GM23338 (cell line): ENCODE data around the gene POPDC2.

Source experiments
- CTCF ChIP-seq, 2 experiments: fragments of 200-600 bp in 1 of 2; sonication (generic) in 1 of 2; conservative IDR thresholded peaks; 2 replicates each; pipeline versions ENCODE4 v1.5.1 to v1.6.1; 2016 to 2017; ENCODE audit warnings: antibody characterized with exemption in 2 of 2, low read depth in 2 of 2, mild to moderate bottlenecking in 2 of 2, moderate library complexity in 1 of 2
- EZH2 ChIP-seq: fragments of 200-600 bp; sonication (generic); IDR thresholded peaks from one replicate; pipeline ENCODE4 v1.8.0; 2017; ENCODE audit warnings: antibody characterized with exemption, mild to moderate bottlenecking, low read depth; ENCODE audit not compliant: unreplicated experiment
- EZH2phosphoT487 ChIP-seq: fragments of 200-600 bp; sonication (generic); IDR thresholded peaks from one replicate; pipeline ENCODE4 v1.8.1; 2018; ENCODE audit warnings: antibody characterized with exemption; ENCODE audit not compliant: unreplicated experiment
- JUNB ChIP-seq: IDR thresholded peaks from one replicate; pipeline ENCODE4 v1.6.1; 2016; ENCODE audit warnings: antibody characterized with exemption; ENCODE audit not compliant: unreplicated experiment
- NANOG ChIP-seq: IDR thresholded peaks from 2 replicates; pipeline ENCODE4 v1.6.1; 2016; ENCODE audit warnings: antibody characterized with exemption, borderline replicate concordance
- POLR2AphosphoS5 ChIP-seq: IDR thresholded peaks from 2 replicates; pipeline ENCODE4 v1.6.1; 2016; ENCODE audit warnings: antibody characterized with exemption, low read depth
- STAT1 ChIP-seq: IDR thresholded peaks from one replicate; pipeline ENCODE4 v1.6.1; 2016; ENCODE audit warnings: antibody characterized with exemption; ENCODE audit not compliant: unreplicated experiment
- ZNF114 ChIP-seq: fragments of 250-450 bp; sonication (Bioruptor Pico); IDR thresholded peaks from 2 replicates; pipeline ENCODE4 v1.5.0; 2020; ENCODE audit warnings: mild to moderate bottlenecking, moderate library complexity
- TF ChIP-seq, protein P1 (sequence below): IDR thresholded peaks from one replicate; pipeline ENCODE4 v1.6.1; 2018; ENCODE audit warnings: antibody characterized with exemption; ENCODE audit not compliant: unreplicated experiment

DNA sequence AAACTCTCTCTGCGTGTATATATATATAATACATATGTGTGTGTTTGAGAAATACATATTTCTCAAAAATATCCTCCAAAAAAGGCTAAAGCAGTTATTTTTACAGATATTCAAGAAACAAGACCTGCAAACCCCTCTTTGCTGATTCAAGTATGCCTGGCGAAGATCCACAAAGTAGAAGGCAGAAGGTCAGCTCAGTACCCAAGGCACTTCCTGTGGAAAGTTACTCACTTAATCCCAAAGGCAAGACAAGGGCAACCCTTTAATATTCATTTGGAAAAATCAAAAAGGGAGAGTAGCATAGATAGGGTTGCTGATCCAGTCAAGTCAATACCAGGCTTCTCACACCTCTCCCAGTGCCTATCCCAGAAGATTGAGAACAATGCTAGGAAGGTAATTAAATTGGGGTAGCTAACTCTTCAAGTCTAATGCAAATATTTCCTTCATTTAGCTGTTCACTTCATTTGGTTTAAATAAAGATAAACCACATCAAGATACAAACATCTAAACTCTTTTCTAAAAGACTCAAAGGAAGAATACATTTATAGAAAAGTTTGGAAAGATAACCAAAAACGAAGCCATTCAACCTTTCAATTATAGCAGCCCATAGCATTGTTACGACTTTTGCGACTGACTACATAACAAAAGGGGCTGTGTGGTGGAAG is 9.6 kb upstream of the POPDC2 start:
- TF ChIP-seq JUNB (no peak), CTCF (conservative IDR thresholded peaks at IDR 0.05; ENCODE audit: low read depth in 2 of 2) (no peak), POLR2AphosphoS5 (no peak), EZH2phosphoT487 (no peak), EZH2 (no peak), STAT1 (no peak), NANOG (no peak), ZNF114 (no peak)
- TF ChIP-seq, protein P1, sequence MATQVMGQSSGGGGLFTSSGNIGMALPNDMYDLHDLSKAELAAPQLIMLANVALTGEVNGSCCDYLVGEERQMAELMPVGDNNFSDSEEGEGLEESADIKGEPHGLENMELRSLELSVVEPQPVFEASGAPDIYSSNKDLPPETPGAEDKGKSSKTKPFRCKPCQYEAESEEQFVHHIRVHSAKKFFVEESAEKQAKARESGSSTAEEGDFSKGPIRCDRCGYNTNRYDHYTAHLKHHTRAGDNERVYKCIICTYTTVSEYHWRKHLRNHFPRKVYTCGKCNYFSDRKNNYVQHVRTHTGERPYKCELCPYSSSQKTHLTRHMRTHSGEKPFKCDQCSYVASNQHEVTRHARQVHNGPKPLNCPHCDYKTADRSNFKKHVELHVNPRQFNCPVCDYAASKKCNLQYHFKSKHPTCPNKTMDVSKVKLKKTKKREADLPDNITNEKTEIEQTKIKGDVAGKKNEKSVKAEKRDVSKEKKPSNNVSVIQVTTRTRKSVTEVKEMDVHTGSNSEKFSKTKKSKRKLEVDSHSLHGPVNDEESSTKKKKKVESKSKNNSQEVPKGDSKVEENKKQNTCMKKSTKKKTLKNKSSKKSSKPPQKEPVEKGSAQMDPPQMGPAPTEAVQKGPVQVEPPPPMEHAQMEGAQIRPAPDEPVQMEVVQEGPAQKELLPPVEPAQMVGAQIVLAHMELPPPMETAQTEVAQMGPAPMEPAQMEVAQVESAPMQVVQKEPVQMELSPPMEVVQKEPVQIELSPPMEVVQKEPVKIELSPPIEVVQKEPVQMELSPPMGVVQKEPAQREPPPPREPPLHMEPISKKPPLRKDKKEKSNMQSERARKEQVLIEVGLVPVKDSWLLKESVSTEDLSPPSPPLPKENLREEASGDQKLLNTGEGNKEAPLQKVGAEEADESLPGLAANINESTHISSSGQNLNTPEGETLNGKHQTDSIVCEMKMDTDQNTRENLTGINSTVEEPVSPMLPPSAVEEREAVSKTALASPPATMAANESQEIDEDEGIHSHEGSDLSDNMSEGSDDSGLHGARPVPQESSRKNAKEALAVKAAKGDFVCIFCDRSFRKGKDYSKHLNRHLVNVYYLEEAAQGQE, result no peak
